Gastrocnemius medialis (tissue), 4 donors: Measurements from ENCODE around the gene PRDM16.

Experiments used
- POLR2A ChIP-seq, 2 donors: fragments of 450-650 bp; IDR thresholded peaks; one replicate each; pipeline ENCODE4 v1.6.1; 2017; ENCODE audit warnings: antibody characterized with exemption in 2 of 2, mild to moderate bottlenecking in 2 of 2, moderate library complexity in 2 of 2
- TF ChIP-seq, protein P1 (sequence below), 5 experiments: fragments of 450-650 bp in 3 of 5; fragments of 200-600 bp in 2 of 5; sonication (generic) in 2 of 5; IDR thresholded peaks in 4 of 5; conservative IDR thresholded peaks in 1 of 5; 1 replicate in 4 of 5; 2 replicates in 1 of 5; pipeline ENCODE4 v1.5.1; 2016 to 2019; ENCODE audit warnings: antibody characterized with exemption in 5 of 5, mild to moderate bottlenecking in 3 of 5, moderate library complexity in 3 of 5

DNA sequence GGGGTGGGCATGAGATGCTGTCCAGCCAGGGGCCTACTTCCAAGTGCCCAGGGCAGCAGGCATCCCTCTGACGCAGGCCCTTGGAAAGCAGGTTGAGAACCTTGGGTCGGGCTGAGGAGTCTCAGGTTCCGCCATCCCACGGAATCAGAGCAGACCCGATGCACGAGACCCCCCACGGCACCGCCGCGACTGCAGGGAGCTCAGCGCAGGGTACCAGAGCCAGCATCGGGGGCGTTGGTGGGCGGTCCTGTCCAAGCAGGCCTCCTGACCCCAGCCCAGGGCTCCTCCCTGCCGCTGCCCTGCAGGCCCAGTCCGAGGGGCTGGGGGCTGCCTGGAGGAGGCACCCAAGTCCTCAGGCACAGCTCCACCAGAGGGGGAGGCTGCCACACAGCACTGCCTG, 177.2 kb downstream of the PRDM16 start:
- TF ChIP-seq, protein P1, sequence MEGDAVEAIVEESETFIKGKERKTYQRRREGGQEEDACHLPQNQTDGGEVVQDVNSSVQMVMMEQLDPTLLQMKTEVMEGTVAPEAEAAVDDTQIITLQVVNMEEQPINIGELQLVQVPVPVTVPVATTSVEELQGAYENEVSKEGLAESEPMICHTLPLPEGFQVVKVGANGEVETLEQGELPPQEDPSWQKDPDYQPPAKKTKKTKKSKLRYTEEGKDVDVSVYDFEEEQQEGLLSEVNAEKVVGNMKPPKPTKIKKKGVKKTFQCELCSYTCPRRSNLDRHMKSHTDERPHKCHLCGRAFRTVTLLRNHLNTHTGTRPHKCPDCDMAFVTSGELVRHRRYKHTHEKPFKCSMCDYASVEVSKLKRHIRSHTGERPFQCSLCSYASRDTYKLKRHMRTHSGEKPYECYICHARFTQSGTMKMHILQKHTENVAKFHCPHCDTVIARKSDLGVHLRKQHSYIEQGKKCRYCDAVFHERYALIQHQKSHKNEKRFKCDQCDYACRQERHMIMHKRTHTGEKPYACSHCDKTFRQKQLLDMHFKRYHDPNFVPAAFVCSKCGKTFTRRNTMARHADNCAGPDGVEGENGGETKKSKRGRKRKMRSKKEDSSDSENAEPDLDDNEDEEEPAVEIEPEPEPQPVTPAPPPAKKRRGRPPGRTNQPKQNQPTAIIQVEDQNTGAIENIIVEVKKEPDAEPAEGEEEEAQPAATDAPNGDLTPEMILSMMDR (IDR thresholded peaks at IDR 0.05 in 4 of 5, conservative IDR thresholded peaks at IDR 0.05 in 1 of 5) = no peak
- TF ChIP-seq POLR2A (IDR thresholded peaks at IDR 0.05) = no peak
